HEK293T (cell line): ENCODE data around the gene CIB2.

Experiments
- CTCF ChIA-PET: fragments of 350-600 bp; formaldehyde crosslinking; extraction: SDS; loops from one replicate; lab custom pipeline; 2021; ENCODE audit warnings: antibody characterized with exemption, inconsistent platforms; lab: Yijun Ruan, JAX
- POLR2A ChIA-PET: fragments of 350-600 bp; formaldehyde crosslinking; extraction: SDS; loops from one replicate; lab custom pipeline; 2020; ENCODE audit warnings: antibody characterized with exemption, inconsistent platforms; lab: Yijun Ruan, JAX
- DNase-seq: peaks from one replicate; pipeline ENCODE4 v3.0.0; 2012; ENCODE audit warnings: mixed read lengths; ENCODE audit errors: extremely low spot score
- ARNT ChIP-seq: fragments of 450-650 bp; IDR thresholded peaks from 2 replicates; pipeline ENCODE4 v1.6.1; 2017; ENCODE audit warnings: mild to moderate bottlenecking
- BHLHE40 ChIP-seq: fragments of 450-650 bp; IDR thresholded peaks from 2 replicates; pipeline ENCODE4 v1.6.1; 2016; ENCODE audit warnings: mild to moderate bottlenecking, moderate library complexity, borderline replicate concordance
- CTBP1 ChIP-seq: fragments of 450-650 bp; IDR thresholded peaks from 2 replicates; pipeline ENCODE4 v1.6.1; 2016; ENCODE audit warnings: borderline replicate concordance
- ELF4 ChIP-seq: fragments of 450-650 bp; IDR thresholded peaks from 2 replicates; pipeline ENCODE4 v1.6.1; 2017; ENCODE audit warnings: antibody characterized with exemption
- FOXA1 ChIP-seq: fragments of 450-650 bp; IDR thresholded peaks from 2 replicates; pipeline ENCODE4 v1.6.1; 2016; ENCODE audit warnings: mild to moderate bottlenecking
- FOXK2 ChIP-seq: fragments of 450-650 bp; IDR thresholded peaks from 2 replicates; pipeline ENCODE4 v1.6.1; 2016; ENCODE audit warnings: mild to moderate bottlenecking
- FOXM1 ChIP-seq: fragments of 450-650 bp; IDR thresholded peaks from 2 replicates; pipeline ENCODE4 v1.6.1; 2017; ENCODE audit warnings: mild to moderate bottlenecking, borderline replicate concordance
- HDGF ChIP-seq: fragments of 450-650 bp; IDR thresholded peaks from 2 replicates; pipeline ENCODE4 v1.6.1; 2017; ENCODE audit warnings: antibody characterized with exemption, borderline replicate concordance
- L3MBTL2 ChIP-seq: fragments of 450-650 bp; conservative IDR thresholded peaks from 2 replicates; pipeline ENCODE4 v1.6.1; 2016; ENCODE audit warnings: mild to moderate bottlenecking
- LEF1 ChIP-seq: fragments of 450-650 bp; IDR thresholded peaks from 2 replicates; pipeline ENCODE4 v1.6.1; 2017; ENCODE audit warnings: mild to moderate bottlenecking, borderline replicate concordance
- NFRKB ChIP-seq: fragments of 450-650 bp; IDR thresholded peaks from 2 replicates; pipeline ENCODE4 v1.6.1; 2016; ENCODE audit warnings: mild to moderate bottlenecking, moderate library complexity
- SP1 ChIP-seq: fragments of 450-650 bp; IDR thresholded peaks from 2 replicates; pipeline ENCODE4 v1.6.1; 2017
- SUZ12 ChIP-seq: fragments of 450-650 bp; IDR thresholded peaks from 2 replicates; pipeline ENCODE4 v1.6.1; 2016; ENCODE audit warnings: mild to moderate bottlenecking
- TARDBP ChIP-seq: fragments of 450-650 bp; IDR thresholded peaks from 2 replicates; pipeline ENCODE4 v1.6.1; 2016
- ZNF384 ChIP-seq: fragments of 450-650 bp; IDR thresholded peaks from 2 replicates; pipeline ENCODE4 v1.6.1; 2016
- TF ChIP-seq, protein P1 (sequence below): fragments of 450-650 bp; IDR thresholded peaks from 2 replicates; pipeline ENCODE4 v1.6.1; 2016

The CIB2 gene

GRCh38 chr15:78080088-78080460 lies 51.2 kb downstream of the CIB2 start:
- ChIA-PET POLR2A (no interaction called here), CTCF (no interaction called here)
- TF ChIP-seq ZNF384: no peak
- TF ChIP-seq BHLHE40: no peak
- TF ChIP-seq SUZ12: no peak
- TF ChIP-seq FOXK2: no peak
- TF ChIP-seq, protein P1, sequence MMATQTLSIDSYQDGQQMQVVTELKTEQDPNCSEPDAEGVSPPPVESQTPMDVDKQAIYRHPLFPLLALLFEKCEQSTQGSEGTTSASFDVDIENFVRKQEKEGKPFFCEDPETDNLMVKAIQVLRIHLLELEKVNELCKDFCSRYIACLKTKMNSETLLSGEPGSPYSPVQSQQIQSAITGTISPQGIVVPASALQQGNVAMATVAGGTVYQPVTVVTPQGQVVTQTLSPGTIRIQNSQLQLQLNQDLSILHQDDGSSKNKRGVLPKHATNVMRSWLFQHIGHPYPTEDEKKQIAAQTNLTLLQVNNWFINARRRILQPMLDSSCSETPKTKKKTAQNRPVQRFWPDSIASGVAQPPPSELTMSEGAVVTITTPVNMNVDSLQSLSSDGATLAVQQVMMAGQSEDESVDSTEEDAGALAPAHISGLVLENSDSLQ: no peak
- no peak for TF ChIP-seq ELF4
- no peak for TF ChIP-seq LEF1
- no peak for TF ChIP-seq HDGF
- TF ChIP-seq L3MBTL2: no peak
- TF ChIP-seq TARDBP: no peak
- no peak for TF ChIP-seq FOXM1
- TF ChIP-seq FOXA1: no peak
- TF ChIP-seq SP1: no peak
- TF ChIP-seq ARNT: no peak
- no peak for TF ChIP-seq CTBP1
- no peak for TF ChIP-seq NFRKB
- DNase-seq: no peak

DNA sequence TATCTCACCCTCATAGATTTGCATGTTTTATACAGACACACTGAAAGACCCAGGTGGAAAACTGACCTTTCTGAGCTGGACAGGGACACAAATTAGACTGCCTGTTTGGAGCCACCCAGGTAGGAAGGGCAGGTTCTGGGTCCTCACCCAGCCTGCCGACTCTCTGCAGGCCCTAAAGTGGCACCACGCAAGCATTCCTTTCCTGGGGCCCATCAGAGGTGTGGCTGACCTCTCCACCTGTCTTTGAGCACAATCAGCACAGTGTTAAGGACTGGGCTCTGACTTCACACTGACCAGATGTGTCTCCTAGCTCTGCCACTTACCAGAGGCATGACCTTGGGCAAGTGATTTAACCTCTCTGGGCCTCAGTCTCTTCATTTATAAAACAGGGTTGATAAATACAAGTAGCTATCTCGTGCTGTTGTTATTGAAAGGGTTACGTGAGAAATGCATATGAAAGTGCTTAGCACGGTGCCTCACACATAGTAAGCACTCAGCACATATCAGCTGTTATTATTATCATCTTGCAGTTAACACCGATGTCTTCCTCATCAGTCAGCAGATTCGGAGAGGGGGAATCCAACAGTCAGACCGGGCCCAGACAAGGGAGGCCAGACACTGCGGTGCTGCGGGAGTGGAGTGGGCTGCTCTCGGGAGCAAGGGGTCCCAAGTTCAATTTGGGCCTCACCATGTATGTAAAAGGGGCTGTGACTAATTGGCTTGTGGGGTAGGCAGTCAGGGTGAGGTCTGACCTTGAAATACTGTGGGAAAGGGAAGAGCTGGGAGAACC lies 51.8 kb downstream of the CIB2 start:
- TF ChIP-seq L3MBTL2: no peak
- no peak for TF ChIP-seq ARNT
- TF ChIP-seq FOXK2: no peak
- TF ChIP-seq ZNF384: no peak
- no peak for TF ChIP-seq SUZ12
- no peak for TF ChIP-seq BHLHE40
- no peak for TF ChIP-seq CTBP1
- TF ChIP-seq ELF4: no peak
- no peak for TF ChIP-seq TARDBP
- TF ChIP-seq FOXA1: no peak
- no peak for TF ChIP-seq HDGF
- TF ChIP-seq LEF1: no peak
- no peak for TF ChIP-seq FOXM1
- TF ChIP-seq SP1: no peak
- TF ChIP-seq, protein P1: no peak
- no peak for TF ChIP-seq NFRKB
- CTCF ChIA-PET: interaction anchor here (1.1 kb wide), 1 partner anchor 171 kb away, joined by 5 read pairs; no protein-coding TSS in a partner anchor
- POLR2A ChIA-PET: no interaction called here
- no peak for DNase-seq

DNA sequence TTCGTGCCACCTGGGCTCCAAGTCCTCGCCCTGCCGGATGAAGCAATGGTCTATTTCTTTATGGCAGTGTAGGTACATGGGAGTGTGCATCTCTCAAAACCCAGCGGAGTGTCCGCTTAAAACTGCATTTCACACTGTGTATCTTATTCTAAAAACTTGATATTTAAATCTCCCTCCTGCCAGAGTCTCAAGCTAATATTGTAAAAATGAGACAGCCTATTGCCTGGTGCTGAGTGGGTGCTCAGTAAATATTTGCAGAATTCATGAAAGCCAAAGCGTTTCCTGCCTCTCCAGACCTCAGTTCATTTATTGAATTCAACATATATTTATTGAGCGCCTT lies 53.4 kb downstream of the CIB2 start:
- ChIA-PET CTCF (interaction anchor here (1.0 to 1.2 kb wide), 2 partner anchors 11 to 32 kb away, joined by 3 to 5 read pairs; no protein-coding TSS in a partner anchor), POLR2A (interaction anchor here (1.0 kb wide), 1 partner anchor 11 kb away, joined by 3 read pairs; no protein-coding TSS in a partner anchor)
- no peak for DNase-seq
- TF ChIP-seq HDGF: no peak
- TF ChIP-seq LEF1: no peak
- TF ChIP-seq SP1: no peak
- no peak for TF ChIP-seq ARNT
- no peak for TF ChIP-seq CTBP1
- no peak for TF ChIP-seq ZNF384
- TF ChIP-seq FOXK2: no peak
- TF ChIP-seq, protein P1: no peak
- TF ChIP-seq FOXM1: no peak
- TF ChIP-seq ELF4: no peak
- TF ChIP-seq NFRKB: no peak
- no peak for TF ChIP-seq TARDBP
- no peak for TF ChIP-seq FOXA1
- TF ChIP-seq BHLHE40: no peak
- TF ChIP-seq L3MBTL2: no peak
- TF ChIP-seq SUZ12: no peak

DNA sequence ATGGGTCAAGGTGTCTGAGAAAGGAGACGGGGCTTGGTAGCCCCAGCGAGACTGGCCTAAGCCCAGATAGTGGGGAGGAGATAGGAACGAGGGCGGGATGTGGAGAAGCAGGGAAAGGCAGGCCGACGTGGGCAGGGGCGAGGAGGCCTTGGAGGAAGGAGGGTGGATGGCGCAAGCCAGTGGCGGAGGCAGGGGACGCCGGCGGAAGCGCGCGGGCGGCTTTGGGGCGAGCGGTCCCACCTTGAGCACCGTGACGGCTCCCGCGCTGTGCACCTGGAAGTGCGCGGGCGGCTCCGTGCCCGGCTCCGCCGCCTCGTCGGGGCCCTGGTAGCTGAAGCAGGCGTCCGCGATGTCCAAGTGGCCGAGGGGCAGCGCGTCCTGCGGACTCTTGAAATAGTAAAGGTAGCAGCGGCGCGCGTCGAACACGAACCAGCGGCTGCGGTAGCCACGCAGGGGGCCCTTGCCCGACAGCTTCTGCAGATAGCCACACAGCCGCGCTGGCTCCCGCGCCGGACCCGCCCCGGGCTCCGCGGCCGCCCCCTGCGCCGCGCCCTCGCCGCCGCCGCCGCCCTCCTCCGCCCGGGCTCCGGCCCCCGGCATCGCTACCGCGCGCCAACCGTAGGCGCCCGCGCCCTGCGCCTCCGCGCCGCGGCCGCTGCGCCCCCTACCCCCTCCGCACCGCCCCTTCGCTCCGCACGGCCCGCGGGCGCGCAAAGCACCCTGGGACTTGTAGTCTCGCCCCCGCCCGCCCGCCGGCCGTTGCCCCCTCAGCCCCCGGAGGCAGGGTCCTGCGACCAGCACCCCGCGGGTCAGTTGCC lies 54.0 kb downstream of the CIB2 start, which contains the start of gene TBC1D2B:
TBC1D2B (minus strand) TSS at position 659 of the 818 bp plus-strand sequence; CDS start at position 600, 59 bp downstream.
- 0 out of 2 replicates have a peak, but pooled peaks have one; percentile 19 for TF ChIP-seq FOXM1
- TF ChIP-seq CTBP1: no peak
- no peak for TF ChIP-seq NFRKB
- ChIA-PET CTCF (interaction anchor here (0.6 to 1.2 kb wide), 4 partner anchors 11 to 169 kb away, joined by 3 to 9 read pairs (median 4); no protein-coding TSS in a partner anchor), POLR2A (interaction anchor here (1.0 kb wide), 1 partner anchor 10 kb away, joined by 3 read pairs; no protein-coding TSS in a partner anchor)
- peak; percentile 87 for DNase-seq
